ENCODE measurements around the gene GSC2.

The GSC2 gene

DNA sequence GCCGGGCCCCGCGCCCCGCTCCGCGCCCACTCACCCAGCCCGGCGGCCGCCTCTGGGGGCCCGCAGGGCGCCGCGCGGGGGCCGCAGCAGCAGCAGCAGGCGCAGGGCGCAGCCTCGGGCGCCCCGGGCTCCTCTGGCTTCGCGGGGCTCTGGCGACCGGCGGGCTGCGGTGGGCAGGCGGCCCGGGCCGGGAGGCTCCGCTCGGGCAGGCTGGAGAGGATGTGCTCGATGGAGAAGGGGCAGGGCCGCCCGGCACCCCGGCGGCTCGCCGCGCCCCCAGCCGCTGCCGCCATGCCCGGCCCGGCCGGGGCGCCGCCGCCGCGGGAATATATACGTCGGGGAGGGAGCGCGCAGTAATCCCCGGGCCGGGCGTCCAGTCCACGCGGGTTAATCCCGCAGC, at the start of gene GSC2:
Gene GSC2 (minus strand): TSS at position 302 of the 400 bp plus-strand sequence. CDS start 9 bp downstream, at position 293.
- DNase-seq: no peak

DNA sequence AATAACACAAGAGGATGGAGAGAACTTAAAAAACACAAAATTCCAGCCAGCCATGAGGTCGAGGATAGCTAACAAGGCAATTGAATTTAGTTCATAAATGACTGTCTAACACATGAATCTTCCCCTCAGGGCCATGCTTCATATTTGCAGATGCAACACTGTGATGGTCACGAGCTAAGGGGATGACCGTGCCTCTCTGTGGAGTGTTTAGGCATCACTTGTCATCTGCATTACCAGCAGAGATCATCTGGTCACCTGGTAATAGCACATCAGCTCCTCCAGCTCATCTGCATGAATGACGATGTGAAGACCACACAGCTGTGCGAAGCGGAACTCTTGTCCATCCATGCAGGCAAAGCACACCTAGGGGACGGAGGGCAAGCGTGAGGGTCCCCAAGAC, 49.4 kb upstream of the GSC2 start:
- DNase-seq: no peak

DNA sequence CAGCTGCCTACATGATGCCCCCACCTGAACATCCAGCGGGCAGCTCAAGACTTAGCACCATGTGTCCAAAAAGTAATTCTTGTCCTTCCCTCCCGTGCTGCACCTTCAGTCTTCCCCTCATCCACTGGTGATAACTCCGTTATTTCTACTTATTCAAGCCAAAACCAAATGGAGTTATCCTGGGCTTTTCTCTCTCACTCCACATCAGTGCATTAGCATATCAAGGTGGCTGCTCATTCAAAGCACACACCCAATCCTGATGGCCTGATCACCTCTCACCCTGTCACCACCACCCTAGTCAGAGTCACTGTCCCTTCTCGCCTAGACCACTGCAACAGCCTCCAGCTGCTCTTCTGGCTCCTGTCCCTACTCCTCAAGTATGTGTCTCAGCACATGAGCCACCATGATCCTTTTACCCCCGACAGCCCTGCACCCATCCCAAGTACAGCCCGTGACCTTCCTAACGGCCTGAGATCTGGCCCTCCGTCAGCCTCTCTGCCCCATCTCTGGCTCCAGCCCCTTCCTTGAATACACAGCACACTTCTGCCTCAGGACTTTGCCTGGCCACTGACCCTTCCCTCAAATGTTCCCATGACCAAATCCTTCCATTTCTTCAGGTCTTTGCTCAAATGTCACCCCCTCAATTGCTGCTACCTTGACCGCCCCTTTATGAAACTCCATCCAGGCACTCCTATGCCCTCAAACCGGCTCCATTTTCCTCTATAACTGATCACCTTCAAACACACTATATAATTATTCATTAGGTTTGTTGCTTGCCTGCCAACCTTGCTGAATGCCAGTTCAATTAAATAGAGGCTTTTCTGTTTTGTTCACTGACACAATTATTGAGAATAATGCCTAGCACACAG, 48.1 kb upstream of the GSC2 start:
- DNase-seq: no peak

DNA sequence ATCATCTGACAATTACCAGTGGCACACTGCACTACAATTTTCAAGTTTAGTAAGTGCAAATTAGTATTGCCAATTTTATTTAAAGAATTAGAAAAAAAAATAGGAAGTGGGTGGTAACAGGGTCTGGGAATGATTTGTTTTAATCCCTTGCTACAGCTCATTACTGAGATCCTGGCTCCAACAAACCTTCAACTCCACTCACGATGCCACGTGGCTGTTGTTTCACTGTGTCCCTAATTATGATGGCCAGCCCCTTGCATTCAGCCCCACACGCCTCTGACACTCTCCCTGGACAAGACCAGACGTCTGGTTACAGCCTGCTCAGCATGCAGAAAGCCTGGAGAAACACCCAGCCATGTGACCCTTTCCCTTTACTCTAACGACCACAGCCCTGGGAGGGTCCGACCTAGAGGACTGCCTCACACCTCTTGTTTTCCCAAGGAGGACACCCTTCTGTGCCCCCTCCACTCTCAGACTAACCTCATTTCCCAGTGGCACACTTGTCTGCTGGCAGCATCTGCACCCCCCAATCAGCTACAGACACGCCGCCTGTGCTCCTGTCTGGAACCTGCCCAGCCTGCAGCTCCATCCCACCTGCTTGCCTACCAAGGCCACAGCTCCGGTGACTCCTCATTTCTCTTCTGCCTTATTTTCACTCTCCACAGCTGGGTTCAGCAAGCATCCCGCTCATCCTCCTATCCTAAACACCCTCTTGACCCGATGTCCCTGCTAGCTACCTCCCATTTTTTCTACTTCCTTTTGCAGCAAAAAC, 46.9 kb upstream of the GSC2 start:
- DNase-seq: no peak

DNA sequence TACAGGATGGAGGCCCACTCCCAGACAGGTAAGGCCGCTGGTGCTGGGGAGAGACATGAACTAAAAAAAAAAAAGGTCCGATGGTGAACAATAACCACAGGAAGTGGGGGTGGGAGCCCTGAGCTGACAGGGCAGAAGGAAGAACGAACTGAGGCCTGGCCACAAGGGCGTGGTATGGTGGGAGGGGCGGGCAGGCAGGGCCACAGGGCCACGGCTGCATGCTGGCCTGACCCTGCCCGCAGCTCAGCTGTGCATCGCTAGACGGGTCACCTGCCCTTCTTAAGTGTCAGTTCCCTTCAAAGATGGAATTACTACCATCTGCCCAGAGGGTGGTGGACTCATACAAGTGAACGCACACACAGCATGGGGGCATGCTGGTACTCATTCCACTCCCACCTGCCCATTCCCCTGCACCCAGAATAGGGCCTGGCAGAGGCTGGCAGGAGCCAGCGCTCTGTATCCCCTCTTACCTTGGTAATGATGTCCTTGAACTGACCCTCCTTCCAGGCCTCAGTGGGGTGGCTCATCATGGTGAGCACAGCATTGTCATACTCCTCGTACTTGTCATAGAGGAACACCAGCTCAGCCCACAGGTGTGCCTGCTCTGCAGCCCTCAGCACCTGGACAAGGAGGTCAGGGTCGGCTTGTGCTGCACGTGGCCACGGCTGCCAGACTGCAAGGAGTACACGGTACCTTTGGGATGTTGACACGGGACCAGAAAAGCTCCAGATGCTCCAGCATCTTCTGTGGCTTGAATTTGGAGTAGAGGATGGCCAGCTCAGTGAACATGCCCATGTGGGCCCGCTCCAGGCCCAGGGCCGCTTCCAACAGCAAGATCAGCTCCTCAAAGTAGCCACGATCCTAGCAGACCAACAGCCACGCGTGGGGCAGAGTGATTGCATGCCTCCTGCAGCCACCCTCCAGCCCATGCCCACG, 46.0 kb upstream of the GSC2 start:
- no peak for DNase-seq

GRCh38 chr22:19194766-19195536, 44.9 kb upstream of the GSC2 start:
- DNase-seq: no peak

DNA sequence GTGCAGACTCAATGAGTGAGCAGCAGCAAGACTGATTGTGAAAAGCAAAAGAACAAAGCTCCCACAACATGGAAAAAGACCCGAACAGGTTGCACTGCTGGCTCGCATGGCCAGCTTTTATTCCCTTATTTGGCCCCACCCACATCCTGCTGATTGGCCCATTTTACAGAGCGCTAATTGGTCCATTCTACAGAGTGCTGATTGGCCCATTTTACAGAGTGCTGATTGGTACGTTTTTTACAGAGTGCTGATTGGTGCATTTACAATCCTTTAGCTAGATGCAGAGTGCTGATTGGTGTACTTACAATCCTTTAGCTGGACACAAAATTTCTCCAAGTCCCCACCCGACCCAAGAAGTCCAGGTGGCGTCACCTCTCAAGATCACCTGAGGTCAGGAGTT, 43.8 kb upstream of the GSC2 start:
- no peak for DNase-seq

DNA sequence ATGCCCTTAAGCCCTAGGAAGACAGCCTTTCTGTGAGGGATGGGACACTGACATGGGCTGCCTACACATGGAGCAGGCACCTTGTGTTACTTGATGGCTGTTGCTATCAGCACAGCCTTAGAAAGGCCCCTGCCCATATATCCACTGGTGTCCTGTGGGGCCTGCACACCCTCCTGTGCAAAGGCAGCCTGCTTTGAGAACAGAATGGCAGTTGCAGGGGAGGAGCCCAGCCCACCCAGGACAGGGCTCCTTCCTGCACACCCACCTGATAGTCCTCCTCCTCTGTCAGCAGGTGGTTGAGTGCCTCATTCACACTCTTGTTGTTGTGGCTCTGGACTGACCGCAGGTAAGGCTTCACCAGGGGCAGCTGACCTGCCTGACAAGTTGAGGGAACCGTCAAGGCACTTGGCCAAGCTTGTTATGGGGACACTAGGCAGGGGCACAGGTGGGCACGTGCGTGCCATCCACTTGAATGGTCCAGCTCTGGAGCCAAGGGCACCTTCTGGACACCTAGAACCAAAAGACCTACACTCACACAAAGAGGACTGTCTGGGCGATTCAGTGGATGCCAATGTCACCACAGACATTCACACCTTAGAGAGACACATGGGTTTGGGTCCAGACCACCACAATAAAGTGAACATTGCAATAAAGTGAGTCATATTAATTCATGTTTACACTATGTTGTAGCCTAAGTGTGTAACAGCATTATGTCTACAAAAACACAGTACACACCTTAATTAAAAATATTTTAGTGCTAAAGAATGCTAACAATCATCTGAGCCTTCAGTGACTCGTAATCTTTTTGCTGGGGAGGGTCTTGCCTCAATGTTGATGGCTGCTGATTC, 37.8 kb upstream of the GSC2 start:
- no peak for DNase-seq

GRCh38 chr22:19184276-19184997, 34.3 kb upstream of the GSC2 start:
- DNase-seq: no peak

DNA sequence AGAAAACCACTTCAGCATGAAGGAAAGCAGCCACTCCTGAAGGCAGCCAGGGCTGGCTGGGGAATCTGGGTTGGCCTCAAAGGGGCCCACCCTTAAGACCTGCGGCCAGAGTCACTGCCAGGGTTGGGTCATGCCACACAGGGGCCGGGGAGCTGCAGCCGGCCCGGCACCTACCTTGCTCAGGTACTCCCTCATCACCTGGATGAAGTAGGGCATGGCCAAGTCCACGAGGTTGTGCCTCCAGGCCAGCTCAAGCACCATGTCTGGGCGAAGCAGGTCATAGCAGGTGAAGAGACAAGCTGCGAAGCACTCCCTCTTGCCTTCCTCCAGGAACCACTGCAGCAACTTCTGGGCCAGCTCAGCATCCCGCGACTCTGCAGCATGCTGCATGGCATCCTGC, 33.1 kb upstream of the GSC2 start:
- DNase-seq: no peak

DNA sequence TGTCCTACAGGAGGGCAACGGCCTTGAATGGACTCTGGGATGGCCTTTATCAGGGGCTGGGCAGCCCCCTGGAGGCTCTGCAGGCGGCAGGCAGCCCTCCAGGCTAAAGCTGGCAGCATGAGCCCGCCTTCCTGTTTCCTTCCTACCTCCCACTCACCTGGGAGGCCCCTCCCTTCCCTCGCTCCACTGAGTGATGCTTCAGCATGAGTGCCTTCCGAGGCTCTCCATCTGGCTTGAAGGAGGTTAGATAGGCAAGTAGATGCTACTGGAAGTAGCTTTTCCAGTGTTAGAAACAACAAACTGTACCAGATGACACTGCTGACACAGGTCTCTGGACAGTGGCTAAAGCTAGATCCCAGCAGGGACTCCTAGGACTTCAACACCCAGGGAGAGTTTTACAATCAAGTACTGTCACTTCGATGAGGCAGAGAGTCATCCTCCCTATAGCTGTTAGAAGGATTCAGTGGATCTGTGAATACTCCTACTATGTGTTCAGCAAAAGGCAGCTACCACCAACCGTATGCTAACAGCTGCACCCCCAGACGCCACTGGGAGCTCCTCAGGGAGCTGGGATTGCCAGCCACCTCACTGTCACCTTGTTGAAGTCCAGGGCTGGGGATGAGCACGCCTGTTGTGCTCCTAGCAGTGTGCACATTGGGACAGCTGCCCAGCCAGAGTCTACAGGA, 32.5 kb upstream of the GSC2 start:
- DNase-seq: no peak

DNA sequence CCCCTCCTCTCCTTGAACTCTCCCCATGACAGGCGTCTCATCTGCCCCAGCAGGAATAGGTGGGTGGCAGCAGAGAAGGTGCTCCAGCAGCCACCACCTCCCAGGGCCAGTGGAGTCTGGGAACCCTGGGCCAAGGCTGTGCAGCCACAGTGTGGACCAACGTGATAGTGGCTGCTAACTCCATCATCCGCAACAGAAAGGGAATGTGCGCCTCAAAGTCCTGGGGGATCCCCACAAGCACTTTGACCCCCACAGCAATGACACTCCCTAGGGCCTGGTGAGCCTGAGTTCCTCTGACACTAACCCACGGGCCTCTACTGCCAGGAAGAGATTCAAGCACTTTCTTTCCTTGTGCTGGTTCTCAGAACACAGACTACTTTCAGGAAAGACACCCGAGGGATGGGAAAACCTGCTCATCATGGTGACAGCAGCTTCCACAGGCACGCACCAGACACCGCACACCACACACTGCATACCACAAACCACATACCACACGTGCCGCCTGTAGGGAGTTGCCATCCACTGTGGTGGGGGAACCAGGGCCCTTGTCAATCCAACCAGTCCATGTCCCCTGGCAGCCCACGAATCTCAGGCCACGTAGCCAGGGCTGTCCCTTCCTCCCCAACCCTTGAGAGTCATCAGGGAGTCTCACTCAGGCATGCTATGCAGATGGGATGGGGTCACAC, 31.8 kb upstream of the GSC2 start:
- DNase-seq: no peak

- DNase-seq: no peak
Observed at GRCh38 chr22:19180740-19181410, 30.8 kb upstream of the GSC2 start.

- DNase-seq: no peak
Observed at GRCh38 chr22:19180234-19180633, 30.1 kb upstream of the GSC2 start.

GRCh38 chr22:19179497-19180048, 29.5 kb upstream of the GSC2 start:
- DNase-seq: peak; percentile 57

- peak; percentile 93 for DNase-seq
Observed at GRCh38 chr22:19178657-19179496, 28.8 kb upstream of the GSC2 start, which contains the start of gene SLC25A1. Gene SLC25A1 (minus strand): TSS chr22:19178736. CDS start chr22:19178673, 63 bp downstream.

- DNase-seq: no peak
Observed at GRCh38 chr22:19178065-19178656, 28.1 kb upstream of the GSC2 start.

Data from activated CD4-positive, CD25-positive, alpha-beta regulatory T cell treated with anti-CD3 and anti-CD28 coated beads, Interleukin-2, amount 50 U/mL, for 72 hours (primary cell).